Right atrium auricular region (tissue), 2 donors: Measurements from ENCODE around the gene PLPPR1. TPM values are rescaled to one million over a fixed set of nuclear protein-coding genes. Genes with fewer than 3 reads are reported as not detected.

ENCODE experiments used
- DNase-seq: peaks from one replicate; pipeline ENCODE4 v3.0.0-alpha.2; 2019; ENCODE audit warnings: low spot score
- H3K27ac ChIP-seq, 2 donors: fragments of 200-600 bp; sonication (generic); 1 replicate in 1 of 2; 2 replicates in 1 of 2; pipeline ENCODE4 v1.5.1; 2016 to 2019
- H3K27me3 ChIP-seq, 2 donors: fragments of 200-600 bp; sonication (generic); one replicate each; pipeline versions ENCODE4 v1.5.1 to v1.6.0; 2017 to 2019
- H3K36me3 ChIP-seq: fragments of 200-600 bp; sonication (generic); one replicate; pipeline ENCODE4 v1.5.1; 2016
- H3K4me1 ChIP-seq, 2 donors: fragments of 200-600 bp; sonication (generic); one replicate each; pipeline versions ENCODE4 v1.5.1 to v1.6.0; 2017 to 2019
- H3K4me3 ChIP-seq, 2 donors: fragments of 200-600 bp; sonication (generic); 1 replicate in 1 of 2; 2 replicates in 1 of 2; pipeline ENCODE4 v1.5.1; 2017 to 2019; ENCODE audit warnings: mild to moderate bottlenecking in 1 of 2, moderate library complexity in 1 of 2
- H3K9me3 ChIP-seq, 2 donors: fragments of 200-600 bp; sonication (generic); one replicate each; pipeline ENCODE4 v1.5.1; 2019
- total RNA-seq, 2 donors: library from RNA; depleted of rRNA; stranded (reverse); fragments of >200 nt; gene quantifications; one replicate each; pipeline ENCODE4 v1.1.0, GENCODE V29; 2016
- TF ChIP-seq, protein P1 (sequence below), 2 donors: fragments of 200-600 bp; sonication (generic); IDR thresholded peaks; one replicate each; pipeline ENCODE4 v1.5.1; 2019; ENCODE audit warnings: antibody characterized with exemption in 2 of 2

Gene PLPPR1
- not detected for total RNA-seq

DNA sequence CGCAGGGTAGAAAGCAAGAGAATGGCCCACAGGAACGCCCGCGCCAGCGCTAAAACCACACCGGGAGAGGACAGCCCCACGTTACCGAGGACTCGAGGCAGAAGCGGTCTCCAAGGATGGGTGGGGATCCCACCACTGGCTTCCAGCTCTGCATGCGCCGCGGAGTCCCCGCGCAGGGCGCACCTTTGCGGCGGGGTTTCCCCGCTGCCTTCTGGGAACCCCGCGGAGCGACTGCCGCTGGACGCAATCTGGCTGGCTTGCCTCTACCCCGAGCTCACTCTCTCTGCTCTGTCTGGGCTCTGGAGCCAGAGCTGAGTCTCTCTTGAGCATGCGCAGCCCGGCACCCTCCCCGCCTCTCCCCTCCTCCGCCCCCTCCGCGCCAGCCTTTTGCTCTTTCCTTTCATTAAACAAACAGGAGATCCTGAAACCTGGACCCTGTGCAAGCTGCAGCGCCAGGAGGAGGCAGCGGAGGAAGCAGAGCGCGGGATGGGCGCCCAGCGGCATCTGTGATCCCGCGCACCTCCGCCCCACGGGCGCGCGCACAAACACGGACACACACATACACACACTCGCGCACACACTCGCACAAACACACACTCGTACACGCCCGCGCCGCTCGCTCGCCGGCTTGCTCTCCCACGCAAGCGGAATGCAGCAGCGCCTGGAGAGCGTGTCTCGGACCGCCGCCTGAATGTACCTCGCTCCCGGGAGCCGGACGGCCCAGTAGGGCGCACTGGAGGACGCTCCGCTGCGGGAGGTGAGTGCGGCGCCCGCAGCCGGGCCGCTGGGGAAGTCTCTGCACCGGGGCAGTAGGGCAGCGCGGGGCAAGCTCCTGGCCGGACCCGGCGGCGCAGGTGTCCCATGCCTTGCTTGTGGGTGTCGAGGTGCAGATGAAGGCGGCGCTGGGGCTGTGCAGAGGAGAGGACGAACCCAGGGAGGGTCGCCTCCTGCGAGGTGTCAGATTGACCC is at the start of gene PLPPR1:
TSS of gene PLPPR1 (plus strand) at position 382 of the 969 bp plus-strand sequence.
- Histone ChIP-seq H3K4me3 (peak within 1 kb of the TSS; percentile 39 to 52), H3K27me3 (no peaks in the 10 kb centered on the region), H3K4me1 (peaks cover 0 to 17% of the 10 kb centered on the region in 2 donors), H3K9me3 (no peaks in the 10 kb centered on the region), H3K27ac (no peak within 1 kb of the TSS), H3K36me3 (no peaks in the 10 kb centered on the region)
- TF ChIP-seq, protein P1, sequence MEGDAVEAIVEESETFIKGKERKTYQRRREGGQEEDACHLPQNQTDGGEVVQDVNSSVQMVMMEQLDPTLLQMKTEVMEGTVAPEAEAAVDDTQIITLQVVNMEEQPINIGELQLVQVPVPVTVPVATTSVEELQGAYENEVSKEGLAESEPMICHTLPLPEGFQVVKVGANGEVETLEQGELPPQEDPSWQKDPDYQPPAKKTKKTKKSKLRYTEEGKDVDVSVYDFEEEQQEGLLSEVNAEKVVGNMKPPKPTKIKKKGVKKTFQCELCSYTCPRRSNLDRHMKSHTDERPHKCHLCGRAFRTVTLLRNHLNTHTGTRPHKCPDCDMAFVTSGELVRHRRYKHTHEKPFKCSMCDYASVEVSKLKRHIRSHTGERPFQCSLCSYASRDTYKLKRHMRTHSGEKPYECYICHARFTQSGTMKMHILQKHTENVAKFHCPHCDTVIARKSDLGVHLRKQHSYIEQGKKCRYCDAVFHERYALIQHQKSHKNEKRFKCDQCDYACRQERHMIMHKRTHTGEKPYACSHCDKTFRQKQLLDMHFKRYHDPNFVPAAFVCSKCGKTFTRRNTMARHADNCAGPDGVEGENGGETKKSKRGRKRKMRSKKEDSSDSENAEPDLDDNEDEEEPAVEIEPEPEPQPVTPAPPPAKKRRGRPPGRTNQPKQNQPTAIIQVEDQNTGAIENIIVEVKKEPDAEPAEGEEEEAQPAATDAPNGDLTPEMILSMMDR (IDR thresholded peaks at IDR 0.05) = no peak
- DNase-seq = no peak

DNA sequence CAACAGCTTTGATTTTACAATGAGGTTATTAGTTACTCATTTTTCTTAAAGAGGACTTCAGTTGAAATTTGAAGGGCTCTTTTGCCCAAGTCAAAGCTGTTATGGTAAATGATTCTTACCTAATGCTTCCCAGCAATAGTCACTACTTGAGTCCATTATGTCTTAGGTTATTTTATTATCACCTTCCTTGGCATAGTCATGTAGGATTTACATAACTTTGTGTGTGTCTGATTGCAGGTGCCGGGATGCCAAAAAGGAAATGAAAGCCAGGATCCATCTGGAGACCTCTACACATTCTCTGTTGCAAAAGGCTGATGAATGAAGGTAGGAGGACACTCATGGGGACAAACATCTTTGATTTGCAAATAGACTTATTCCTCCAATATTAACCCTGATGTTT is 38.8 kb upstream of the PLPPR1 start:
- Histone ChIP-seq H3K27me3 (no peaks in the 10 kb centered on the region), H3K27ac (no peak overlapping the region), H3K4me3 (no peak overlapping the region), H3K4me1 (no peaks in the 10 kb centered on the region), H3K36me3 (no peaks in the 10 kb centered on the region), H3K9me3 (no peaks in the 10 kb centered on the region)
- TF ChIP-seq, protein P1 (IDR thresholded peaks at IDR 0.05) = no peak
- DNase-seq = no peak

DNA sequence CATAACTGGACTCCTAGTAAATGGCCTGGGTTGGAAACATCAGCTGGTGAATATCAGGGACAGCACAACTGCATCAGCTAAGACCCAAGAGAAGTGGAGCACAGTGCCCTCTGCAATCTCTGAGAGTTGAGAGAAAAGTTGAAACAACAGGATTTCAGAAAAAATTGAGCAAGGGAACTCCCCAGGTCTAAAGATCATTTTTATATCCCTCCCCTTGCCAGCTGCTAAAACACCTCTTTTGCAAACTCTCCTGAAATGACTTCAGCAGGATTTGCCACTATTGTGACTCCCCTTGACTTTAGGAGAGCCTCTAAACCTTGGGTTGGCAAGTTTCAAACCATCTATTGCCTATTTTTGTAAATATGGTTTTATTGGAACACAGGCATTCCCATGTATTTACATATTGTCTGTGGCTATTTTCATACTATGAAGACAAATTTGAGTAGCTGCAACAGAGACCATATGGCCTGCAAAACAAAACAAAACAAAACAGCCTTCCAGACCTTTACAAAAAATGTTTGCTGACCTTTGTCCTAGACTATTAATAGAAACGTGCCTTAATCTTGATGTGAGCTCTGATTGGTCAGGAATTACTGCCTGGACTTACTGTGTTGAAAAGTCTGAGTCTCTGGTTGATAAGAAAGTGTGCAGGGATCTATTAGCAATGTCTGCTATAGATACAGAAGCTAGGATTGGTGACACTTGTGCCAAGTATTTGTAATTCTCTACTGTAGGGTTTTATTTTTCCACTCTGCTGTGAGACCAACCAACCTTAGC is 37.7 kb upstream of the PLPPR1 start:
- Histone ChIP-seq H3K36me3 (no peaks in the 10 kb centered on the region), H3K9me3 (no peaks in the 10 kb centered on the region), H3K4me1 (no peaks in the 10 kb centered on the region), H3K27ac (no peak overlapping the region), H3K27me3 (no peaks in the 10 kb centered on the region), H3K4me3 (no peak overlapping the region)
- no peak for DNase-seq
- TF ChIP-seq, protein P1 (IDR thresholded peaks at IDR 0.05) = no peak

DNA sequence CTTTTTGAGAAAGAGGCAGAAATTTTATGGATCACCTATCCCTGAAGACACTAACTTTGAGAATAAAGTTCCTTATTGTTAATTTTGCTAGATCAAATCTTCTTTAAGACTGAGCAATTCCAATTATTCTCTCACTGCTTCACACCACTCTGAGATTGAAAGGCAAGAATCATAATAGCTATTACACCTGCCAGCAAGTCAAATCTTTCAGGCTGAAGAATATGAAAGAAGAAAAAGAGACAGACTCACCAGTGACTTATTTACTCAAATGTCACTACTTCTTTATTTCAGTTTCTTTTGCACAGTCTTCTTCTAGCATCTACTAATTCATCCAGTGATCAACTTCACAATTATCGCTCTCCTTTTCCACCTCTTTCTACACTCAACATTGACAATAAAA is 35.9 kb upstream of the PLPPR1 start:
- no peaks in the 10 kb centered on the region for H3K27me3 ChIP-seq
- TF ChIP-seq, protein P1 (IDR thresholded peaks at IDR 0.05) = no peak
- no peak overlapping the region for H3K4me3 ChIP-seq
- H3K4me1 ChIP-seq = no peaks in the 10 kb centered on the region
- H3K36me3 ChIP-seq = no peaks in the 10 kb centered on the region
- no peak for DNase-seq
- H3K27ac ChIP-seq = no peak overlapping the region
- H3K9me3 ChIP-seq = no peaks in the 10 kb centered on the region

DNA sequence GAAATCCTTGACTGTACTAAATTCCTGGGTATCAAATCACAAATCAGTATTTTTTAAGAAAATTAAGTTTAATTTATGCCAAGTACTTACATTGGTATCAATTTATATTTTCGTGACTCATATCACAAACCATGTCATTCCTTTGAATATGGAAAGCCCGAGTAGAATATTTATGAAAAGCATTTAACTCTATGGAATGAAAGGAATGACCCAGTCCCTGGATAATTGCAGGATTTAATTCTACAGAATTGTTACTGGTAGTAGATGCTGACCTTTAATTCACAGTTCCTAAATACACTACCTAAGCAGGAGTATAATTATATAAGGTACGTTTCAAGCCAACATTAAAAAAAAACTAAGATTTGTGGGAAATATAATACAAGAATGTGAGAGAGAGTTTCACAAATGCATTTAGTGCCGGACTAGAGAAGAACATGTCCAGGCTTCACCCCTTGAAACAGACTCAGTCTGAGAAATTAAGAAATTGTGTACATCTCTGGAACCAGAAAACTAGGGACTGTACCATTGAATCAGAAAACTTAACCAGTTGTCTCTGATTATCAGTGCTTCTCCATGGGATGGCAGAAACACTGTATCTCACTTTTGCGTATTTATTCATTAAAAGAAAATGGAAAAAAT is 28.5 kb upstream of the PLPPR1 start:
- DNase-seq = no peak
- H3K27ac ChIP-seq = no peak overlapping the region
- no peaks in the 10 kb centered on the region for H3K36me3 ChIP-seq
- H3K9me3 ChIP-seq = no peaks in the 10 kb centered on the region
- H3K4me3 ChIP-seq = no peak overlapping the region
- H3K4me1 ChIP-seq = no peaks in the 10 kb centered on the region
- no peaks in the 10 kb centered on the region for H3K27me3 ChIP-seq
- TF ChIP-seq, protein P1 (IDR thresholded peaks at IDR 0.05) = no peak
